ENCODE data around the gene TXK. TPM values are rescaled to one million over a fixed set of nuclear protein-coding genes. Genes with fewer than 3 reads are reported as not detected.

TXK gene
- total and polyA plus RNA-seq, 2 of the 13 experiments (the other 11 are each of a cell fraction or from before 2014, with no cell fraction given), result not detected

- no peaks in the 10 kb centered on the region for H4K20me1 ChIP-seq (ENCODE audit: insufficient read depth, low read length)
- in situ Hi-C loops (cut with HindIII; ENCODE audit: extremely low pct_ligation_motif_present, low pct_unique_long_range_greater_than_20kb) (no loop called here), intact Hi-C loops (cut with micrococcal nuclease; ENCODE audit: unreplicated experiment) (loop anchor here (5.0 kb wide), 2 partner anchors 91 to 106 kb away; partner anchors contain the start of gene NFXL1)
- 89% methylated on average over 2 of the region's 2 CpGs for WGBS (ENCODE audit: low lambda C conversion rate)
- H3K9me3 ChIP-seq (ENCODE audit: low read length), result no peaks in the 10 kb centered on the region
- no peak overlapping the region for H3K9ac ChIP-seq (ENCODE audit: insufficient read depth, low read depth, low read length)
- ChIA-PET POLR2A (no interaction called here), CTCF (ENCODE audit: low intra/inter-chr PET ratio, low total read pairs) (no interaction called here)
- no peaks in the 10 kb centered on the region for H3K36me3 ChIP-seq (replicated peaks in 1 of 2; ENCODE audit: control insufficient read depth in 1 of 2, insufficient read depth in 2 of 2, low read length in 2 of 2)
- H3K4me2 ChIP-seq (ENCODE audit: low read depth, low read length), result no peak overlapping the region
- no peak overlapping the region for H2AFZ ChIP-seq (ENCODE audit: low read length)
- DNase-seq (ENCODE audit: low spot score), result no peak
- ATAC-seq, result no peak
- TF ChIP-seq EEA1 (CRISPR knock-in tag; IDR thresholded peaks at IDR 0.05; ENCODE audit: borderline replicate concordance) (no peak), KLF12 (CRISPR knock-in tag; IDR thresholded peaks at IDR 0.05; ENCODE audit: borderline replicate concordance) (no peak), ZNF275 (CRISPR knock-in tag; IDR thresholded peaks at IDR 0.05; ENCODE audit: borderline replicate concordance) (no peak), KMT2A (CRISPR knock-in tag; IDR thresholded peaks at IDR 0.05) (no peak), TBL1XR1 (IDR thresholded peaks at IDR 0.05; ENCODE audit: borderline replicate concordance, low read length, partially characterized antibody) (no peak), SCMH1 (CRISPR knock-in tag; IDR thresholded peaks at IDR 0.05; ENCODE audit: borderline replicate concordance) (no peak), FOXK2 (IDR thresholded peaks at IDR 0.05) (no peak), DPF2 (CRISPR knock-in tag; IDR thresholded peaks at IDR 0.05; ENCODE audit: borderline replicate concordance, low read depth) (no peak), MAF1 (CRISPR knock-in tag; IDR thresholded peaks at IDR 0.05; ENCODE audit: borderline replicate concordance) (no peak), ZNF574 (CRISPR knock-in tag; IDR thresholded peaks at IDR 0.05) (no peak), ZNF513 (CRISPR knock-in tag; conservative IDR thresholded peaks at IDR 0.05) (no peak), TBP (CRISPR knock-in tag; IDR thresholded peaks at IDR 0.05) (no peak), ZNF546 (CRISPR knock-in tag; conservative IDR thresholded peaks at IDR 0.05) (no peak), ZNF367 (CRISPR knock-in tag; IDR thresholded peaks at IDR 0.05; ENCODE audit: borderline replicate concordance) (no peak), ZNF547 (CRISPR knock-in tag; IDR thresholded peaks at IDR 0.05) (no peak), ZNF205 (CRISPR knock-in tag; IDR thresholded peaks at IDR 0.05) (no peak)
- BruUV-seq (replicated peaks), result no TSS peak
- no peak overlapping the region for H3K4me3 ChIP-seq (replicated peaks in 1 of 3; ENCODE audit: insufficient read depth in 1 of 3, low read depth in 2 of 3, low read length in 3 of 3)
- no peaks in the 10 kb centered on the region; a peak in 1 of 5 replicates for H3K27me3 ChIP-seq (ENCODE audit: control insufficient read depth in 1 of 2, insufficient read depth in 2 of 2, low read length in 2 of 2)
- H3K79me2 ChIP-seq (ENCODE audit: insufficient read depth, low read length), result no peaks in the 10 kb centered on the region
- no peak overlapping the region for H3K27ac ChIP-seq (ENCODE audit: extremely low read length, insufficient read depth, low read length)
- H3K4me1 ChIP-seq (ENCODE audit: insufficient read depth, low read length), result peaks cover 20% of the 10 kb centered on the region
- no peak for FAIRE-seq
Measured at GRCh38 chr4:48018112-48018511, 115.9 kb downstream of the TXK start.

Measured in HepG2 (cell line).